BJ (cell line): ENCODE data around the gene CEP63. TPM values are rescaled to one million over a fixed set of nuclear protein-coding genes. Genes with fewer than 3 reads are reported as not detected.
"Not testable (repeated sequence)": the region's sequence is repeated elsewhere in the genome, so short reads cannot be mapped to it uniquely, and the experiment has no call there.

Source experiments
- CTCF ChIA-PET: fragments of 350-600 bp; formaldehyde crosslinking; extraction: SDS; loops from one replicate; lab custom pipeline; 2021; ENCODE audit warnings: antibody characterized with exemption, inconsistent platforms; lab: Yijun Ruan, JAX
- POLR2A ChIA-PET: fragments of 300-600 bp; sonication (Branson Sonifier 250); formaldehyde crosslinking; extraction: SDS; loops from one replicate; lab custom pipeline; 2021; ENCODE audit warnings: antibody characterized with exemption; lab: Charles Lee
- DNase-seq: peaks from one replicate; pipeline ENCODE4 v3.0.0-alpha.2; 2011; ENCODE audit warnings: low read depth
- H3K27me3 ChIP-seq: 2 replicates; pipeline ENCODE4 v1.6.0; 2011; ENCODE audit warnings: low read length; ENCODE audit not compliant: control insufficient read depth, insufficient read depth
- H3K36me3 ChIP-seq: 2 replicates; pipeline ENCODE4 v1.5.1; 2011; ENCODE audit warnings: low read length; ENCODE audit not compliant: control insufficient read depth, insufficient read depth
- H3K4me3 ChIP-seq: 2 replicates; pipeline ENCODE4 v1.5.1; 2011; ENCODE audit warnings: low read depth, mild to moderate bottlenecking, control low read depth, low read length
- polyA plus RNA-seq: library from polyadenylated mRNA; depleted of rRNA; stranded (reverse); fragments of >200 nt; gene quantifications from 2 replicates; pipeline ENCODE4 v1.2.3, GENCODE V29; 2011
- TF ChIP-seq, protein P1 (sequence below): IDR thresholded peaks from 2 replicates; pipeline ENCODE4 v1.5.1; 2011; ENCODE audit warnings: low read depth, mild to moderate bottlenecking, control low read depth, inconsistent platforms, low read length, moderate library complexity; ENCODE audit not compliant: insufficient read depth

Gene CEP63
- polyA plus RNA-seq, 1 experiment = 6.4 TPM

DNA sequence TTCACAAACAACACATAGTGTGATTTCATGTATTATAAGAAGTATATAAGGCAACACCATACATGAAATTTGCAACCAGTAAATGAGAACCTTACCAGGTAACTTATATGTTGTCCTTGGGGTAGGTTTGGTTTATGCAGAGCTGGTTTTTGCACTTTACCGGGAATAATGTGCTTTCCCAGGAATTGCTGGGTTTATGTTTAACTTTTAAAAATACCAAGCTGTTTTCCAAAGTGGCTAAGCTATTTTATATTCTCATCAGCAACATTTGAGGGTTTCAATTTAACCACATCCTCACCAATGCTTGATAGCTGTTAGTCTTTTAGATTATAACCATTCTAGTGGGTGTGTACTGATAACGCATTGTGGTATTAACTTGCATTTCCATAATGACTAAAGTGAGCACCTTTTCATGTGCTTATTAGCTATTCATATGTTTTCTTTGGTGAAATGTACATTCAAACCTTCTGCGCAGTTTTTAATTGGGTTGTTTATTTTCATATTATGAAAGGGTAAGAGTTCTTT is 93.3 kb downstream of the CEP63 start:
- Histone ChIP-seq H3K27me3 (no peaks in the 10 kb centered on the region), H3K36me3 (no peaks in the 10 kb centered on the region), H3K4me3 (no peak overlapping the region)
- no peak for DNase-seq
- ChIA-PET CTCF (interaction anchor here (0.8 kb wide), 1 partner anchor 22 kb away, joined by 4 read pairs; no protein-coding TSS in a partner anchor), POLR2A (no interaction called here)
- TF ChIP-seq, protein P1, sequence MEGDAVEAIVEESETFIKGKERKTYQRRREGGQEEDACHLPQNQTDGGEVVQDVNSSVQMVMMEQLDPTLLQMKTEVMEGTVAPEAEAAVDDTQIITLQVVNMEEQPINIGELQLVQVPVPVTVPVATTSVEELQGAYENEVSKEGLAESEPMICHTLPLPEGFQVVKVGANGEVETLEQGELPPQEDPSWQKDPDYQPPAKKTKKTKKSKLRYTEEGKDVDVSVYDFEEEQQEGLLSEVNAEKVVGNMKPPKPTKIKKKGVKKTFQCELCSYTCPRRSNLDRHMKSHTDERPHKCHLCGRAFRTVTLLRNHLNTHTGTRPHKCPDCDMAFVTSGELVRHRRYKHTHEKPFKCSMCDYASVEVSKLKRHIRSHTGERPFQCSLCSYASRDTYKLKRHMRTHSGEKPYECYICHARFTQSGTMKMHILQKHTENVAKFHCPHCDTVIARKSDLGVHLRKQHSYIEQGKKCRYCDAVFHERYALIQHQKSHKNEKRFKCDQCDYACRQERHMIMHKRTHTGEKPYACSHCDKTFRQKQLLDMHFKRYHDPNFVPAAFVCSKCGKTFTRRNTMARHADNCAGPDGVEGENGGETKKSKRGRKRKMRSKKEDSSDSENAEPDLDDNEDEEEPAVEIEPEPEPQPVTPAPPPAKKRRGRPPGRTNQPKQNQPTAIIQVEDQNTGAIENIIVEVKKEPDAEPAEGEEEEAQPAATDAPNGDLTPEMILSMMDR = no peak

- no peak overlapping the region for H3K4me3 ChIP-seq
- ChIA-PET POLR2A (no interaction called here), CTCF (interaction anchor here (0.6 to 4.6 kb wide), 2 partner anchors 11 to 1269 kb away, joined by 3 to 31 read pairs; no protein-coding TSS in a partner anchor)
- DNase-seq = no peak
- no peaks in the 10 kb centered on the region for H3K36me3 ChIP-seq
- TF ChIP-seq, protein P1 = no peak
- peaks cover 3% of the 10 kb centered on the region; the same call in 1 of the 2 replicates for H3K27me3 ChIP-seq
Measured at GRCh38 chr3:134590766-134591165, 104.9 kb downstream of the CEP63 start.

DNA sequence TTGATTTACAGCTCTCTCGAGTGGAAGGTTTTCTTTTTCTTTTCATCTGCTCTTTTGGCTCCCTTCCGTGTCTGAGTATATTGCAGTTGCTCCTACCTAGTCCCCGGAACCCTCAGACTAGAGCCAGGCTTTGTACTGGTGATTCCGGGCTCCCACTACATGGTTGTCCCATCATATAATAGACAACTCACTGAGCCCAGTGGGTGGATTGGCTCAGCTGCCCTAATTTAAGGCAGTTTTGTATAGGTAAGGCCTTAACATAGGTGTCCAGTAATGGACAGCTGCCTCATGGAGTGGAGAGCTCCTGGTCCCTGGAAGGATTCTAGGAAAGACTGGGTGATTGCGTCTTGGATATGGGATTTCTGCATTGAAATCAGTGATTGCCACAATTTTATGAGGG is 106.9 kb downstream of the CEP63 start:
- ChIA-PET POLR2A (interaction anchor here (0.5 kb wide), 1 partner anchor 339 kb away, joined by 4 read pairs; no protein-coding TSS in a partner anchor), CTCF (interaction anchor here (4.6 kb wide), 1 partner anchor 9 kb away, joined by 31 read pairs; no protein-coding TSS in a partner anchor)
- no peak for DNase-seq
- TF ChIP-seq, protein P1 = no peak
- Histone ChIP-seq H3K4me3 (no peak overlapping the region), H3K27me3 (peaks cover 3% of the 10 kb centered on the region; the same call in 1 of the 2 replicates), H3K36me3 (no peaks in the 10 kb centered on the region)

- no peak overlapping the region for H3K4me3 ChIP-seq
- ChIA-PET POLR2A (no interaction called here), CTCF (interaction anchor here (1.3 to 4.6 kb wide), 2 partner anchors 8 to 910 kb away, joined by 3 to 31 read pairs; no protein-coding TSS in a partner anchor)
- no peaks in the 10 kb centered on the region for H3K36me3 ChIP-seq
- DNase-seq = no peak
- H3K27me3 ChIP-seq = peaks cover 3% of the 10 kb centered on the region; the same call in 1 of the 2 replicates
- TF ChIP-seq, protein P1 = no peak
Measured at GRCh38 chr3:134594331-134594741, 108.5 kb downstream of the CEP63 start.

DNA sequence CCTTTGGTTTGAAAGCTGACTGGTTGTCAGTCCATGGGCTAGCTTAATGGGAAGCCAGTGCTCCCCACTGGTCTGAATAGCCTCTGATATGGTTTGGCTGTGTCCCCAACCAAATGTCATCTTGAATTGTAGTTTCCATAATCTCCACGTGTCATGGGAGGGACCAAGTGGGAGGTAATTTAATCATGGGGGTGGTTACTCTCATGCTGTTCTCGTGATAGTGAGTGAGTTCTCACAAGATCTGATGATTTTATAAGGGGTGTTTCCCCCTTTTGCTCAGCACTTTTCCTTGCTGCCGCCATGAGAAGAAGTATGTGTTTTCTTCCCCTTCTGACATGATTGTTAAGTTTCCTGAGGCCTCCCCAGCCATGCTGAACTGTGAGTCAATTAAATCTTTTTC is 109.1 kb downstream of the CEP63 start:
- POLR2A ChIA-PET, H3K36me3 ChIP-seq, H3K27me3 ChIP-seq, H3K4me3 ChIP-seq, DNase-seq: not testable (repeated sequence)
- CTCF ChIA-PET = interaction anchor here (1.2 to 1.3 kb wide), 2 partner anchors 13 to 909 kb away, joined by 3 read pairs; no protein-coding TSS in a partner anchor
